ENCODE measurements around the gene DNAJC3.
A peak's percentile ranks its signal among the peaks of the same experiment; 100 is the strongest.

Gene DNAJC3

DNA sequence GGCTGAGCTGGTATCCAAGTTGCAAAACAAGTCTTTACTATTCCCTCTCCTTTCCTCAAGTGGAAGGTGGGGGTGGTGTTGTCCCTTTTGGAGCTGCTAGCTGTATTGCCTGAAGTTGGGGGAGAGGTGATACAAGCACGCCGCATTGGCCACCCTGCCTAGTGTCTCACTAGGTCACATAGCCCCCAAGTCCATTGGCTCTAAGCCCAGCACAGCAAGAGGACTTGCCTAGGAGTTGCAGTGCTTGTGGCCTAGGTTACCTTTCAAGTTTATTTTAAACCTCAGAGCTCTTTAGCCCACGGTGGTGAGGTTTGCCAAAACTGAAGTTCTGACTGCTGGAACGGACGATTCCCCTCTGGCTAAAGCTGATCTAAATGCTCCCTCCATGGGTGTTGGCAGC is 5.3 kb upstream of the DNAJC3 start:
- Histone ChIP-seq H3K4me2 (ENCODE audit: low read length) (no peak overlapping the region), H3K27me3 (ENCODE audit: control insufficient read depth, insufficient read depth, low read length) (no peaks in the 10 kb centered on the region), H3K36me3 (ENCODE audit: control insufficient read depth, insufficient read depth, low read length) (no peaks in the 10 kb centered on the region), H3K9ac (no peak overlapping the region), H3K4me3 (ENCODE audit: low read depth, low read length) (no peak overlapping the region), H3K9me3 (ENCODE audit: control insufficient read depth, low read length) (no peaks in the 10 kb centered on the region), H2AFZ (no peak overlapping the region), H3K27ac (no peak overlapping the region), H3K79me2 (no peaks in the 10 kb centered on the region), H3K4me1 (no peaks in the 10 kb centered on the region)
- TF ChIP-seq, protein P1, sequence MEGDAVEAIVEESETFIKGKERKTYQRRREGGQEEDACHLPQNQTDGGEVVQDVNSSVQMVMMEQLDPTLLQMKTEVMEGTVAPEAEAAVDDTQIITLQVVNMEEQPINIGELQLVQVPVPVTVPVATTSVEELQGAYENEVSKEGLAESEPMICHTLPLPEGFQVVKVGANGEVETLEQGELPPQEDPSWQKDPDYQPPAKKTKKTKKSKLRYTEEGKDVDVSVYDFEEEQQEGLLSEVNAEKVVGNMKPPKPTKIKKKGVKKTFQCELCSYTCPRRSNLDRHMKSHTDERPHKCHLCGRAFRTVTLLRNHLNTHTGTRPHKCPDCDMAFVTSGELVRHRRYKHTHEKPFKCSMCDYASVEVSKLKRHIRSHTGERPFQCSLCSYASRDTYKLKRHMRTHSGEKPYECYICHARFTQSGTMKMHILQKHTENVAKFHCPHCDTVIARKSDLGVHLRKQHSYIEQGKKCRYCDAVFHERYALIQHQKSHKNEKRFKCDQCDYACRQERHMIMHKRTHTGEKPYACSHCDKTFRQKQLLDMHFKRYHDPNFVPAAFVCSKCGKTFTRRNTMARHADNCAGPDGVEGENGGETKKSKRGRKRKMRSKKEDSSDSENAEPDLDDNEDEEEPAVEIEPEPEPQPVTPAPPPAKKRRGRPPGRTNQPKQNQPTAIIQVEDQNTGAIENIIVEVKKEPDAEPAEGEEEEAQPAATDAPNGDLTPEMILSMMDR (IDR thresholded peaks at IDR 0.05): no peak

DNA sequence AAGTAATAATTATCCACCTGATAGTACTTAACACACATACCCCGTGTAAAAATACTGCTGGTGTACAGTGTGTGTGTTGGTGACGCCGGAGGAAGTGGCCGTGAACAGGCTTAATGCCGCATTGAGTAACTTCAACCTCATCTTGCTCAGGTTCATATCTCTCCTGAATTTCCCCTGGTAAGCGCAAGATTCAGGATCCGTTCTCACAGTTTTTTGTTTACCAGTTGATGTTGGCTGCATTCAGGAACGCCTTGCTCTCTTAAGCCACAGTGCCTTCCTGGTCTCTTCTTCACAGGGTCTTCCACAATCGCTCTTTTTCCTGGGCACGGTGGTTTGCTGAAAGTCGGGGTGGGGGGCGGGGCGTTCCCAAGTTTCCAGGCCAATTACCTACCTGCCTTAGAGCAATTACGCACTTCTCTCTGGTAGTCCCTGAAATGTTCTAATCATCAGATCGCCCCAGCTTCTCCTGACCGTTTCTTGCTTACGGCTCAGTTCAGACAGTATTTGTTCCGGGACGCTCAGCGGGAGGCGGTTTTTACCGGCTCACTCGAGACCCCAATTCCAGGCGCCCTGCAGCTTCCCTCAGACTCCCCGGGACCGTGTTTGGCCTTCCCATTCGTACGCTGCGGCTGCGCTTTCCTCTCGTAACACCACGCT is 706 bp upstream of the DNAJC3 start:
- H3K9me3 ChIP-seq (ENCODE audit: control insufficient read depth, low read length): no peaks in the 10 kb centered on the region
- H3K27ac ChIP-seq: peak overlapping the region; percentile 89
- H3K79me2 ChIP-seq: peaks cover 15% of the 10 kb centered on the region
- peak overlapping the region; percentile 95 for H3K4me2 ChIP-seq (ENCODE audit: low read length)
- H3K9ac ChIP-seq: peak overlapping the region; percentile 77
- H2AFZ ChIP-seq: peak overlapping the region; percentile 87
- H3K4me3 ChIP-seq (ENCODE audit: low read depth, low read length): peak overlapping the region; percentile 74
- no peaks in the 10 kb centered on the region for H3K36me3 ChIP-seq (ENCODE audit: control insufficient read depth, insufficient read depth, low read length)
- H3K27me3 ChIP-seq (ENCODE audit: control insufficient read depth, insufficient read depth, low read length): no peaks in the 10 kb centered on the region
- H3K4me1 ChIP-seq: no peaks in the 10 kb centered on the region
- TF ChIP-seq, protein P1 (IDR thresholded peaks at IDR 0.05): no peak

DNA sequence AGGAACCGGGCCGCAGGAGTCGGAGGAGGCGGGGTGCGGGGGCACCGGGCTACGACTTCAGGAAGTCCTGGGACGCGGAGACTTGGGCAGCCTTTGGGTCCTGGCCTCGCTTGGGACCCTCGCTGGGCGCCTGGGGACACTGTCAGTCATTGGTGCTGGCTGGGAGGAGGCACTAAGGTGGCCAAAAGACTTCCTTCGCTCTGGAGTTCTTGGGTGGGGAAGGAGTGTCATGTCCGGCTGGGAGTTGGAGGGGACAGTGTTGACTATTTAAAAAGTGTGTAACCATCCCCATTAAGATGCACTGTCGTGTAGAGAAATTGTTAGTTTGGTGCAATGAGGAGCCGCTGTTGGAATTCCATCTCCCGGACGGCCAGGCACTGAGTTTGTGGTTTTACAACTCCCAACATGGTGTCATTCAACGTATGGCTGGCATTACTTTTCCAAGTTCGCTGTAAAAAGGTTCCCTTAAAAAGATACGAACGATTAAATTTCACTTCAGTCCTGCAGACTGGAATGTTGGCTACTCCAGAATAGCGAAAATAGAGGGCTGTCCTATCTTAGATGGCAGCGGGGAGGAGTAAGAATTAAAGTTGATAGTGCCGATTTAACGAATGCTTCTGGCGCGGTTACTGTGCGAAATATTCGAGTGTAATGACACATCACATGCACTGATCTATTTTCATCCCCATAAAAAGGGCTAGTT is 776 bp downstream of the DNAJC3 start:
- peak overlapping the region; percentile 89 for H2AFZ ChIP-seq
- TF ChIP-seq, protein P1 (IDR thresholded peaks at IDR 0.05): no peak
- peak overlapping the region; percentile 74 for H3K4me3 ChIP-seq (ENCODE audit: low read depth, low read length)
- H3K9ac ChIP-seq: peak overlapping the region; percentile 61
- peak overlapping the region; percentile 83 for H3K4me2 ChIP-seq (ENCODE audit: low read length)
- peaks cover 27% of the 10 kb centered on the region for H3K79me2 ChIP-seq
- H3K9me3 ChIP-seq (ENCODE audit: control insufficient read depth, low read length): no peaks in the 10 kb centered on the region
- H3K36me3 ChIP-seq (ENCODE audit: control insufficient read depth, insufficient read depth, low read length): no peaks in the 10 kb centered on the region
- H3K4me1 ChIP-seq: no peaks in the 10 kb centered on the region
- H3K27ac ChIP-seq: peak overlapping the region; percentile 89
- no peaks in the 10 kb centered on the region for H3K27me3 ChIP-seq (ENCODE audit: control insufficient read depth, insufficient read depth, low read length)

DNA sequence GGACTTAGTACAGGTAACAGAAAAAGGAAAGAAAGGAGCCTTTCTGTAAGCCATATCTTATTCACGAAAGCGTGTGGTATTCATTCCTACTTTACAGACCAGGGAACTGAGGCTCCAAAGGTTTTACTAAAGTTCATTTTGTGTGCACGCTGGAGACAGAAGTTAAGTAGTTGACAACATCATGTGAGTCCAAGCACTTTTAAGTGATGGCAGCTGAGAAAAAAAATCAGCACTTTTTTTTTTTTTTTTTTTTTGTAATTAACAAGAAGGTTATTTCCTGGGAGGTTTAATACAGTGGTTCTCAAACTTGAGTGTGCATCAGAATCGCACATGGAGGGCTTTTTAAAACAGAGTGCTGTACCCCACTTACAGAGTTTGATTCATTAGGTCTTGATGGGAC is 2.0 kb downstream of the DNAJC3 start:
- no peak overlapping the region for H3K9ac ChIP-seq
- no peak overlapping the region for H3K27ac ChIP-seq
- peaks cover 27% of the 10 kb centered on the region for H3K79me2 ChIP-seq
- no peak overlapping the region for H3K4me3 ChIP-seq (ENCODE audit: low read depth, low read length)
- TF ChIP-seq, protein P1 (IDR thresholded peaks at IDR 0.05): no peak
- no peak overlapping the region for H2AFZ ChIP-seq
- H3K9me3 ChIP-seq (ENCODE audit: control insufficient read depth, low read length): no peaks in the 10 kb centered on the region
- H3K4me2 ChIP-seq (ENCODE audit: low read length): no peak overlapping the region
- no peaks in the 10 kb centered on the region for H3K36me3 ChIP-seq (ENCODE audit: control insufficient read depth, insufficient read depth, low read length)
- no peaks in the 10 kb centered on the region for H3K27me3 ChIP-seq (ENCODE audit: control insufficient read depth, insufficient read depth, low read length)
- no peaks in the 10 kb centered on the region for H3K4me1 ChIP-seq
